NCI-H2029 (cell line): ENCODE results near the gene FAM83D.
A peak's percentile ranks its signal among the peaks of the same experiment; 100 is the strongest.

Experiments
- DNase-seq: peaks from one replicate; lab custom pipeline; 2025; lab: John Stamatoyannopoulos, UW

The FAM83D gene

GRCh38 chr20:38895098-38895949 is 30.9 kb upstream of the FAM83D start:
- no peak for DNase-seq

- DNase-seq: no peak
Observed at GRCh38 chr20:38896009-38896594, 30.1 kb upstream of the FAM83D start.

GRCh38 chr20:38897267-38897666 is 28.9 kb upstream of the FAM83D start:
- no peak for DNase-seq

GRCh38 chr20:38900606-38901005 is 25.6 kb upstream of the FAM83D start:
- no peak for DNase-seq

- no peak for DNase-seq
Observed at GRCh38 chr20:38902601-38903000, 23.6 kb upstream of the FAM83D start.

GRCh38 chr20:38903335-38903734 is 22.9 kb upstream of the FAM83D start:
- no peak for DNase-seq

GRCh38 chr20:38905375-38905774 is 20.8 kb upstream of the FAM83D start:
- DNase-seq: no peak

- DNase-seq: no peak
Observed at GRCh38 chr20:38907918-38908677, 18.1 kb upstream of the FAM83D start.

GRCh38 chr20:38915355-38915754 is 10.9 kb upstream of the FAM83D start:
- DNase-seq: no peak

- no peak for DNase-seq
Observed at GRCh38 chr20:38917657-38918056, 8.6 kb upstream of the FAM83D start.

- DNase-seq: no peak
Observed at GRCh38 chr20:38918172-38918571, 8.0 kb upstream of the FAM83D start.

GRCh38 chr20:38919683-38920082 is 6.5 kb upstream of the FAM83D start:
- no peak for DNase-seq

GRCh38 chr20:38920411-38920810 is 5.8 kb upstream of the FAM83D start:
- no peak for DNase-seq

GRCh38 chr20:38920851-38921250 is 5.4 kb upstream of the FAM83D start:
- no peak for DNase-seq

- no peak for DNase-seq
Observed at GRCh38 chr20:38924718-38925117, 1.5 kb upstream of the FAM83D start.

- DNase-seq: no peak
Observed at GRCh38 chr20:38926934-38927616, 858 bp downstream of the FAM83D start.

GRCh38 chr20:38927902-38928578 is 1.8 kb downstream of the FAM83D start:
- peak; percentile 18 for DNase-seq

- DNase-seq: no peak
Observed at GRCh38 chr20:38930242-38930569, 4.0 kb downstream of the FAM83D start.

GRCh38 chr20:38931984-38932383 is 5.8 kb downstream of the FAM83D start:
- no peak for DNase-seq

GRCh38 chr20:38932457-38933120 is 6.4 kb downstream of the FAM83D start:
- DNase-seq: no peak

GRCh38 chr20:38934530-38934929 is 8.3 kb downstream of the FAM83D start:
- no peak for DNase-seq
